CD8-positive, alpha-beta memory T cell (primary cell): ENCODE results near the gene RBP5. TPM values are rescaled to one million over a fixed set of nuclear protein-coding genes. Genes with fewer than 3 reads are reported as not detected.
A peak's percentile ranks its signal among the peaks of the same experiment; 100 is the strongest.

Source experiments
- CTCF ChIA-PET: fragments of 350-600 bp; sonication (Branson Sonifier 250); formaldehyde crosslinking; loops from one replicate; lab custom pipeline; 2021; ENCODE audit warnings: antibody characterized with exemption; lab: Charles Lee
- POLR2A ChIA-PET: fragments of 350-600 bp; sonication (Branson Sonifier 250); formaldehyde crosslinking; loops from one replicate; lab custom pipeline; 2021; ENCODE audit warnings: antibody characterized with exemption; lab: Charles Lee
- DNase-seq, 5 donors: peaks; one replicate each; pipeline versions ENCODE4 v3.0.0 to v3.0.0-alpha.2; 2020 to 2022; ENCODE audit warnings: mixed read lengths in 1 of 5
- H3K27ac ChIP-seq: one replicate; pipeline ENCODE4 v1.7.0; 2013; ENCODE audit warnings: low read depth, mild to moderate bottlenecking, low read length, moderate library complexity
- H3K27me3 ChIP-seq: 2 replicates; pipeline ENCODE4 v1.7.0; 2013; ENCODE audit warnings: low read length, mild to moderate bottlenecking; ENCODE audit not compliant: insufficient read depth, poor library complexity, severe bottlenecking
- H3K36me3 ChIP-seq: 2 replicates; pipeline ENCODE4 v1.7.0; 2013; ENCODE audit warnings: mild to moderate bottlenecking, low read length, moderate library complexity; ENCODE audit not compliant: insufficient read depth
- H3K4me1 ChIP-seq: 2 replicates; pipeline ENCODE4 v1.7.0; 2013; ENCODE audit warnings: mild to moderate bottlenecking, low read length, moderate library complexity; ENCODE audit not compliant: insufficient read depth
- H3K4me3 ChIP-seq: 2 replicates; pipeline ENCODE4 v1.7.0; 2013; ENCODE audit warnings: mild to moderate bottlenecking, low read length
- H3K9me3 ChIP-seq: 2 replicates; pipeline ENCODE4 v1.7.0; 2013; ENCODE audit warnings: mild to moderate bottlenecking, low read length
- H3K27ac Mint-ChIP-seq, 8 donors: one replicate each; pipeline ENCODE4 v1.8.0; 2020 to 2021; ENCODE audit warnings: mixed read lengths in 8 of 8, mild to moderate bottlenecking in 6 of 8, inconsistent platforms in 3 of 8, moderate library complexity in 3 of 8
- H3K27me3 Mint-ChIP-seq, 2 donors: one replicate each; pipeline ENCODE4 v1.8.0; 2020 to 2021; ENCODE audit warnings: mixed read lengths in 2 of 2, mild to moderate bottlenecking in 1 of 2, moderate library complexity in 1 of 2
- H3K36me3 Mint-ChIP-seq, 3 donors: one replicate each; pipeline ENCODE4 v1.8.0; 2020 to 2021; ENCODE audit warnings: mixed read lengths in 3 of 3, inconsistent platforms in 1 of 3, mild to moderate bottlenecking in 1 of 3
- H3K4me1 Mint-ChIP-seq, 3 donors: one replicate each; pipeline ENCODE4 v1.8.0; 2020 to 2021; ENCODE audit warnings: mixed read lengths in 3 of 3, inconsistent platforms in 1 of 3, mild to moderate bottlenecking in 1 of 3
- H3K4me3 Mint-ChIP-seq, 7 donors: one replicate each; pipeline ENCODE4 v1.8.0; 2020 to 2021; ENCODE audit warnings: mixed read lengths in 7 of 7, mild to moderate bottlenecking in 6 of 7, moderate library complexity in 4 of 7, inconsistent platforms in 2 of 7
- H3K9me3 Mint-ChIP-seq, 5 donors: one replicate each; pipeline ENCODE4 v1.8.0; 2020 to 2022; ENCODE audit warnings: mixed read lengths in 5 of 5, mild to moderate bottlenecking in 3 of 5, moderate library complexity in 2 of 5, inconsistent platforms in 1 of 5
- polyA plus RNA-seq: library from polyadenylated mRNA; unstranded; fragments of 300-500 nt; fragmentation: Illumina TruSeq; gene quantifications from one replicate; pipeline ENCODE4 v1.2.3, GENCODE V29; 2021
- total RNA-seq, 2 experiments: library from RNA; stranded (reverse); gene quantifications; one replicate each; pipeline ENCODE4 v1.2.3, GENCODE V29; 2021

The RBP5 gene
- total and polyA plus RNA-seq, 3 experiments from 2014 or later: 0.31 TPM; not detected in 2

DNA sequence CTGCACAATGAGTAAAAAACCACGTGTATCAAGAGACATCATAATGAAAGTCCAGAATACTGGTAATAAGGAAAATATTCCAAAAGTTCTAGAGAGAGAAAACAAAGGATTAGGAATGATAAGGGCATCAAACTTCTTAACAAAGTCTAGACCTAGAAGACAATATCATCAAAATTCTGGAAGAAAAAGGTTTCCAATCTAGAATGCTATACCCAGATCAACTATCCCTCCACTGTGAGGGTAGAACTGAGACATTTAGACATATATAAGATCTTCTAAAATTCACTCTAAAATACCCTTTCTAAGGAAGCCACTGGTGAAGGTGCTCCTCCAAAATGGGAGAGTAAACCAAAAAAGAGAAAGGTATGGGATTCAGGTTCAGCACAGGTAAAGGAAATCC, 22.6 kb downstream of the RBP5 start:
- Histone ChIP-seq H3K4me3 (no peak overlapping the region), H3K27ac (no peak overlapping the region), H3K36me3 (peaks cover 7% of the 10 kb centered on the region), H3K9me3 (peaks cover 8% of the 10 kb centered on the region), H3K4me1 (peaks cover 18% of the 10 kb centered on the region), H3K27me3 (no peaks in the 10 kb centered on the region)
- peak overlapping the region in 6 of 7 donors; percentile 3 to 91 (median 56) for H3K4me3 Mint-ChIP-seq
- no peak for DNase-seq
- peaks cover 15 to 53% (median 17%) of the 10 kb centered on the region in 3 donors for H3K36me3 Mint-ChIP-seq
- peaks cover 4 to 15% (median 9%) of the 10 kb centered on the region in 5 donors for H3K9me3 Mint-ChIP-seq
- peak overlapping the region in 5 of 8 donors; percentile 43 to 77 (median 61) for H3K27ac Mint-ChIP-seq
- ChIA-PET POLR2A (no interaction called here), CTCF (interaction anchor here (2.4 kb wide), 1 partner anchor 168 kb away, joined by 10 read pairs; no protein-coding TSS in a partner anchor)
- peaks cover 0 to 2% of the 10 kb centered on the region in 2 donors for H3K27me3 Mint-ChIP-seq
- H3K4me1 Mint-ChIP-seq: peaks cover 50 to 77% (median 57%) of the 10 kb centered on the region in 3 donors

DNA sequence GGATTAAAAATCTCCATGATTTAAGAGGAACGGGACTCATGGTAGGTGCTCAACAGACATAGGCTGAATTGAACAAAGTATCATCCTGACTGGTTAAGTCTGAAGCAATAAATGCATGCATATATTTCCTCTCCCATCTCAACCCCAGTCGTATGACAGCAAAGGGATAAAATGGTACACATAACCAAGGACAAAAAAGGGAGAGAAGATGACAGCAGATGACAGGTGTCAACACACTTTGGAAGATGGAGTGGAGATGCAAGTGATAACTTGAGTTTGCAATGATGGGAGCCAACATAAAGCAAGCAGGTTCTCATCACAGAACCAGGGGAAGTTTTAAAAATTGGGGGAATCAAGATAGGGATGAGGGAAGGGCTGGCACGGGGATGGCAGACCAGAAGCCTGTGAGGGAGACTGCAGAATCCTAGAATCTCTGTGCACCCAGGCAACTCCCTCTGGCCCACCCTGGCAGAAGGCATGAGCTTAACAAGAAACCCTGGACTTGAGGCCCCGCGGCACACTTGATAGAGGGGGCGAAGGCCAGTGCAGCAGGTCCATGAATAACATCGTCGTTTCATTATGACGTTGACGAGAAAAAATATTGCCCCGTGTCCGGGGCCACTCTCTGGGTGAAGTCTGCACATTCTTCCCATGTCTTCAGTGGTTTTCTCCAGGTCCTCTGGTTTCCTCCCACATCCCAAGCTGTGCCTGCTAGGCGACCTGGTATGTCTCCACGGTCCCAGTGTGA, 24.7 kb downstream of the RBP5 start:
- POLR2A ChIA-PET: no interaction called here
- H3K27ac Mint-ChIP-seq: peak overlapping the region in 6 of 8 donors; percentile 14 to 84 (median 56)

DNA sequence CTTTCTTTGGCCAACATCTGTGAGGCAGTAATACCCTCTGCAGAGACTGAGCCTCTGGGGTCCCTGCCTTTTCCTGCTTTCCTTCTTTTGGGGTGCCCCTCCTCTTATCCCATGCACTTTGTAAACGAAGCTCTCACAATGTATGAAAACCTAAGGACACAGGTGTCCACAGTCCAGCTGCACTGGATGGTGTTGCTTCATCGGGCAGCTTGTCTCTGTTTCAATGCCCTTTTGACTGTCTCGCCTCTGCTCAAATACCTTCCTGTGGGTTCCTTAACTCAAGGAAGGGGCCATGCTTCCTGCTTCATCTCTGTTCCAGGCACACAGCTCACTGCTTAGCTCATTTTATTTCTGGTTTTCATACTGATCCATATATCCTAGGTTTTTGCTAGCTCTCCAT, 26.1 kb downstream of the RBP5 start:
- Histone ChIP-seq H3K27me3 (no peaks in the 10 kb centered on the region), H3K4me1 (peaks cover 12% of the 10 kb centered on the region), H3K9me3 (peaks cover 8% of the 10 kb centered on the region), H3K27ac (no peak overlapping the region), H3K4me3 (no peak overlapping the region), H3K36me3 (peaks cover 13% of the 10 kb centered on the region)
- Mint-ChIP-seq H3K4me1 (peaks cover 29 to 58% (median 36%) of the 10 kb centered on the region in 3 donors), H3K27me3 (no peaks in the 10 kb centered on the region), H3K36me3 (peaks cover 17 to 63% (median 19%) of the 10 kb centered on the region in 3 donors), H3K9me3 (peaks cover 4 to 15% (median 9%) of the 10 kb centered on the region in 5 donors), H3K27ac (peak overlapping the region in 7 of 8 donors; percentile 6 to 83 (median 57)), H3K4me3 (no peak overlapping the region)
- ChIA-PET CTCF (interaction anchor here (0.6 to 1.8 kb wide), 5 partner anchors 10 to 832 kb away, joined by 3 to 6 read pairs (median 4); partner anchors contain the start of genes C1R, LPCAT3 and SPSB2), POLR2A (no interaction called here)
- no peak for DNase-seq

More for the DNA sequence above, 24.7 kb downstream of the RBP5 start:
- H3K27ac ChIP-seq: no peak overlapping the region
- peaks cover 15 to 65% (median 17%) of the 10 kb centered on the region in 3 donors for H3K36me3 Mint-ChIP-seq
- peaks cover 40 to 70% (median 43%) of the 10 kb centered on the region in 3 donors for H3K4me1 Mint-ChIP-seq
- no peaks in the 10 kb centered on the region for H3K27me3 Mint-ChIP-seq
- H3K4me3 ChIP-seq: no peak overlapping the region
- peak overlapping the region in 1 of 7 donors; percentile 14 for H3K4me3 Mint-ChIP-seq
- H3K9me3 Mint-ChIP-seq: peaks cover 4 to 15% (median 9%) of the 10 kb centered on the region in 5 donors
- peaks cover 8% of the 10 kb centered on the region for H3K9me3 ChIP-seq
- DNase-seq: no peak
- peaks cover 12% of the 10 kb centered on the region for H3K4me1 ChIP-seq
- CTCF ChIA-PET: interaction anchor here (0.9 to 1.8 kb wide), 3 partner anchors 11 to 231 kb away, joined by 3 to 6 read pairs (median 5); partner anchors contain the start of gene C1R
- H3K36me3 ChIP-seq: peaks cover 13% of the 10 kb centered on the region
- no peaks in the 10 kb centered on the region for H3K27me3 ChIP-seq

DNA sequence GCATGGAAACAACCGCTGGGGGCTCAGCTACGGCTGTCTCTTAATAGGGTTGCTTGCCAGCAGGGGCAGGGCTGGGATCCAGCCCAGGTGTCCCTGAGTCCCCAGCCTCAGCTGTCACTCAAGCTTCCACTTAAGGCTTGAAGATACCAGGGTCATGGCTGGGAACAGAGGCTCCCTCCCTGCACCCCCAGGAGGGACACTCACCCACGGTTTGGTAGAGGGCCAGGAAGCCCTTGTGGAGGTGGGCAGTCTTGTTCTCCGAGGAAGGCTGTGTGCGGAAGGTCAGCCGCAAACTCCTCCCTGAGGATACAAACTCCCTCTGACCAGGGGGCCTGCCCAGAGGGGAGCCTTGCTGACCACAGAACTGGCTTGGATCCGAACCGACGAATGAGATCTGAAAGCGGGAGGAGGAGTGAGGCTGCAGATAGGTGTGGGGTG, 27.0 kb downstream of the RBP5 start:
- no peak overlapping the region for H3K4me3 Mint-ChIP-seq
- ChIA-PET CTCF (interaction anchor here (1.2 kb wide), 1 partner anchor 10 kb away, joined by 4 read pairs; no protein-coding TSS in a partner anchor), POLR2A (interaction anchor here (0.5 kb wide), 1 partner anchor 143 kb away, joined by 3 read pairs; no protein-coding TSS in a partner anchor)
- H3K36me3 Mint-ChIP-seq: peaks cover 17 to 66% (median 19%) of the 10 kb centered on the region in 3 donors
- peak overlapping the region in 6 of 8 donors; percentile 3 to 89 (median 22) for H3K27ac Mint-ChIP-seq
- Histone ChIP-seq H3K4me1 (peaks cover 7% of the 10 kb centered on the region), H3K36me3 (peaks cover 13% of the 10 kb centered on the region), H3K27ac (no peak overlapping the region), H3K9me3 (peaks cover 8% of the 10 kb centered on the region), H3K4me3 (no peak overlapping the region), H3K27me3 (no peaks in the 10 kb centered on the region)
- H3K27me3 Mint-ChIP-seq: no peaks in the 10 kb centered on the region
- no peak for DNase-seq
- H3K4me1 Mint-ChIP-seq: peaks cover 26 to 51% (median 31%) of the 10 kb centered on the region in 3 donors
- peaks cover 4 to 13% (median 9%) of the 10 kb centered on the region in 5 donors for H3K9me3 Mint-ChIP-seq

DNA sequence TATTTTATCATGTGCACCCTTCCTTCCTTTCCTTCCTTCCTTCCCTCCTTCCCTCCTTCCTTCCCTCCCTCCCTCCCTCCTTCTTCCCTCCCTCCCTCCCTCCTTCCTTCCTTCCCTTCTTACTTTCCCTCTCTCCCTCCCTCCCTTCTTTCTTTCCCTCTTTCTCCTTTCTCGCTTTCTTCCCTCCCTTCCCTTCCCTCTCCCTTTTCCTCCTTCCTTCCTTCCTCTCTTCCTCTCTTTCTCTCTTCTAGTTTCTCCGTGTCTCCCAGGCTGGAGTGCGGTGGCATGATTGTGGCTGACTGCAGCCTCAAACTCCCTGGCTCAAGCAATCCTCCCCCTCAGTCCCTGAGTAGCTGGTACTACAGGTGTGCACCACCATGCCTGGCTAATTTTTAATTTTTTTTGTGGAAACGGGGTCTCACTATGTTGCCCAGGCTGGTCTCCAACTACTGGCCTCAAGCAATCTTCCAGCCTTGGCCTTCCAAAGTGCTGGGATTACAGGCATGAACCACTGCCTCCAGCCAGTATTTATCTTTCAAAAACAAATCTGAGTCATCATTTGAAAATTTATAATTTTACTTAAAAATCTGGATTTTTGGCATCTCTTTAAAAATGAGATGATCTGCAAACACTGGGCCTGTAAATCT, 27.5 kb downstream of the RBP5 start:
- ChIA-PET CTCF (interaction anchor here (1.2 kb wide), 1 partner anchor 10 kb away, joined by 4 read pairs; no protein-coding TSS in a partner anchor), POLR2A (no interaction called here)
- Mint-ChIP-seq H3K4me3 (no peak overlapping the region), H3K27ac (peak overlapping the region in 3 of 8 donors; percentile 68 to 89 (median 76)), H3K36me3 (peaks cover 12 to 61% (median 19%) of the 10 kb centered on the region in 3 donors), H3K4me1 (peaks cover 20 to 46% (median 25%) of the 10 kb centered on the region in 3 donors), H3K9me3 (peaks cover 2 to 8% (median 7%) of the 10 kb centered on the region in 5 donors), H3K27me3 (no peaks in the 10 kb centered on the region)
- Histone ChIP-seq H3K9me3 (peaks cover 5% of the 10 kb centered on the region), H3K4me1 (peaks cover 1% of the 10 kb centered on the region), H3K36me3 (peaks cover 13% of the 10 kb centered on the region), H3K27ac (no peak overlapping the region), H3K4me3 (no peak overlapping the region), H3K27me3 (no peaks in the 10 kb centered on the region)
- DNase-seq: no peak

DNA sequence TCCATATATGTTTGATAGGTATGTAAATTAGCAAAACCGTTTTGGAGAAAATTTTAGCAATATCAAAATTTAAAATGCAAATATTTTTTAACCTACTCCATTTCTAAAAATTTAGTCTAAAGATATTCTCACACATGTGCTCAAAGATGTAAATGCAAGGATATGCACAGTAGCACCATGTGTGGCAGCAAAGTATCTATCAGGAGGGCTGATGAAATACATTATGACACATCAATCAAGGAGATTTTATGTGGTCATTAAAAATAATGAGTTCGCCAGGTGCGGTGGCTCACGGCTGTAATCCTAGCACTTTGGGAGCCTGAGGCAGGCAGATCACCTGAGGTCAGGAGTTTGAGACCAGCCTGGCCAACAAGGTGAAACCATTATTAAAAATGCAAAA, 28.4 kb downstream of the RBP5 start:
- no peaks in the 10 kb centered on the region for H3K27me3 ChIP-seq
- H3K9me3 ChIP-seq: no peaks in the 10 kb centered on the region
- H3K36me3 ChIP-seq: peaks cover 13% of the 10 kb centered on the region
- H3K4me3 Mint-ChIP-seq: no peak overlapping the region
- H3K4me1 ChIP-seq: no peaks in the 10 kb centered on the region
- H3K4me3 ChIP-seq: no peak overlapping the region
- H3K4me1 Mint-ChIP-seq: peaks cover 12 to 37% (median 17%) of the 10 kb centered on the region in 3 donors
- no peaks in the 10 kb centered on the region for H3K9me3 Mint-ChIP-seq
- peak overlapping the region in 3 of 8 donors; percentile 21 to 93 (median 36) for H3K27ac Mint-ChIP-seq
- ChIA-PET CTCF (interaction anchor here (2.1 kb wide), 1 partner anchor 8 kb away, joined by 11 read pairs; the partner anchor contains the start of gene C1RL), POLR2A (no interaction called here)
- H3K36me3 Mint-ChIP-seq: peaks cover 4 to 54% (median 14%) of the 10 kb centered on the region in 3 donors
- no peak overlapping the region for H3K27ac ChIP-seq
- H3K27me3 Mint-ChIP-seq: no peaks in the 10 kb centered on the region
- no peak for DNase-seq

DNA sequence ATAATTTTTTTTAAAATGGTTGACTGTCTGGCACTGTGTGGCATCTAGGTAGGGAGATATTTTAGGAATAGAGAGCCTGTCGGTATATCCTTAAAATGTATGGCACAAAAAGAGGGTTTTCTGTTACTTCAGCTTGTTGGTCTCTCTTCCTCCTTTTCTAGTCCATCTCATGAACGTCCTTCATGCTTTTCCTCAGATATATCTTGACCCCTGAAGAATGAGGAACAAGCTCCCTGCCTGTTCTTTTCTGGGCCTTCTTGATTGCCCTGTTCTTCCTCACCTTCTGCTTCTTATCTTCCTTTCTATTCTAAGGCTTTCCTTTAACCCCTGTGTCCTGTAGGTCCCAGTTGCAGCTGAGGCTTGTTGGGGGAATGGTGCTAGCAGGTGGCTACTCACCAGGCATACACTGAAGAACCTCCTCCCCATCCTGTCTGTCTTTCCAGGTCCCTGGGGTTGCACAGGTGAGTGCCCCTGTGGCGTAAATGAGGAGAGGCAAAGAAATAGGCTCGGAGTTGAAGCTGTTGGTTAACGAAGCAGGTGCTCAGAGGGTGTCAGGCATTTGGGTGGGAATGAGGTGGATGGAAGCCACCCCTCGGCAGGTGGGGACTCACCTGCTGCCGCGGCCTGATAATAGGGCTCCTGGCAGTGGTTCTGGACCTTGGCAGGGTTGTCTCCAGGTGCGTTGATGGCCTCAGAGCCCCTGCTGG, 29.2 kb downstream of the RBP5 start:
- CTCF ChIA-PET: interaction anchor here (0.7 to 2.1 kb wide), 5 partner anchors 9 to 177 kb away, joined by 3 to 11 read pairs (median 4); partner anchors contain the start of gene C1RL
- Histone ChIP-seq H3K36me3 (peaks cover 13% of the 10 kb centered on the region), H3K4me3 (no peak overlapping the region), H3K9me3 (no peaks in the 10 kb centered on the region), H3K27ac (no peak overlapping the region), H3K4me1 (no peaks in the 10 kb centered on the region), H3K27me3 (no peaks in the 10 kb centered on the region)
- peaks cover 10 to 30% (median 17%) of the 10 kb centered on the region in 3 donors for H3K4me1 Mint-ChIP-seq
- no peaks in the 10 kb centered on the region for H3K9me3 Mint-ChIP-seq
- peak overlapping the region in 2 of 8 donors; percentile 7 to 79 for H3K27ac Mint-ChIP-seq
- no peak for DNase-seq
- POLR2A ChIA-PET: no interaction called here
- H3K4me3 Mint-ChIP-seq: no peak overlapping the region
- H3K27me3 Mint-ChIP-seq: no peaks in the 10 kb centered on the region
- peaks cover 4 to 53% (median 14%) of the 10 kb centered on the region in 3 donors for H3K36me3 Mint-ChIP-seq
